ENCODE measurements around the gene DTD2.
"Not testable (repeated sequence)": the region's sequence is repeated elsewhere in the genome, so short reads cannot be mapped to it uniquely, and the experiment has no call there.

The DTD2 gene

GRCh38 chr14:31456841-31457664, at the start of gene DTD2:
TSS of gene DTD2 (minus strand) at chr14:31457506. CDS start at chr14:31457393, 113 bp downstream.
- peak; percentile 79 to 88 (median 80) for DNase-seq (ENCODE audit: low read depth in 4 of 4, low spot score in 1 of 4)

GRCh38 chr14:31505411-31505810, 48.1 kb upstream of the DTD2 start:
- DNase-seq (ENCODE audit: low read depth in 4 of 4, low spot score in 1 of 4): no peak

GRCh38 chr14:31501870-31502269, 44.6 kb upstream of the DTD2 start:
- no peak for DNase-seq (ENCODE audit: low read depth in 4 of 4, low spot score in 1 of 4)

- no peak for DNase-seq (ENCODE audit: low read depth in 4 of 4, low spot score in 1 of 4)
Observed at GRCh38 chr14:31492759-31493498, 35.6 kb upstream of the DTD2 start.

GRCh38 chr14:31489691-31490090, 32.4 kb upstream of the DTD2 start:
- DNase-seq (ENCODE audit: low read depth in 4 of 4, low spot score in 1 of 4): no peak

- no peak for DNase-seq (ENCODE audit: low read depth in 4 of 4, low spot score in 1 of 4)
Observed at GRCh38 chr14:31487886-31488285, 30.6 kb upstream of the DTD2 start, which contains the start of gene GPR33. TSS of gene GPR33 (minus strand) at chr14:31488039. CDS start at chr14:31483965, 4,074 bp downstream.

GRCh38 chr14:31486764-31487163, 29.5 kb upstream of the DTD2 start:
- no peak for DNase-seq (ENCODE audit: low read depth in 4 of 4, low spot score in 1 of 4)

- DNase-seq (ENCODE audit: low read depth in 4 of 4, low spot score in 1 of 4): no peak
Observed at GRCh38 chr14:31484754-31485153, 27.4 kb upstream of the DTD2 start.

- no peak for DNase-seq (ENCODE audit: low read depth in 4 of 4, low spot score in 1 of 4)
Observed at GRCh38 chr14:31480156-31480555, 22.9 kb upstream of the DTD2 start.

- no peak for DNase-seq (ENCODE audit: low read depth in 4 of 4, low spot score in 1 of 4)
Observed at GRCh38 chr14:31479027-31479426, 21.7 kb upstream of the DTD2 start.

GRCh38 chr14:31477248-31477647, 19.9 kb upstream of the DTD2 start:
- DNase-seq (ENCODE audit: low read depth in 4 of 4, low spot score in 1 of 4): no peak

- no peak for DNase-seq (ENCODE audit: low read depth in 4 of 4, low spot score in 1 of 4)
Observed at GRCh38 chr14:31476131-31476866, 19.0 kb upstream of the DTD2 start.

- no peak for DNase-seq (ENCODE audit: low read depth in 4 of 4, low spot score in 1 of 4)
Observed at GRCh38 chr14:31466554-31466953, 9.2 kb upstream of the DTD2 start.

- no peak for DNase-seq (ENCODE audit: low read depth in 4 of 4, low spot score in 1 of 4)
Observed at GRCh38 chr14:31465111-31465510, 7.8 kb upstream of the DTD2 start.

- not testable (repeated sequence) for DNase-seq (ENCODE audit: low read depth in 4 of 4, low spot score in 1 of 4)
Observed at GRCh38 chr14:31462450-31462849, 5.1 kb upstream of the DTD2 start.

GRCh38 chr14:31461545-31461944, 4.2 kb upstream of the DTD2 start:
- no peak for DNase-seq (ENCODE audit: low read depth in 4 of 4, low spot score in 1 of 4)

- DNase-seq (ENCODE audit: low read depth in 4 of 4, low spot score in 1 of 4): no peak
Observed at GRCh38 chr14:31457665-31458659, 656 bp upstream of the DTD2 start.

GRCh38 chr14:31449971-31450610, 7.2 kb downstream of the DTD2 start:
- DNase-seq (ENCODE audit: low read depth in 4 of 4, low spot score in 1 of 4): no peak

GRCh38 chr14:31449136-31449535, 8.2 kb downstream of the DTD2 start:
- no peak for DNase-seq (ENCODE audit: low read depth in 4 of 4, low spot score in 1 of 4)

GRCh38 chr14:31445703-31446102, 11.6 kb downstream of the DTD2 start:
- DNase-seq (ENCODE audit: low read depth in 4 of 4, low spot score in 1 of 4): no peak

All from stimulated activated CD4-positive, alpha-beta T cell treated with anti-CD3 and anti-CD28 coated beads, Interleukin-1b, Interleukin-23, amount 100 ng/mL, for 24 hours (primary cell).